Measurements from ENCODE around the gene DTX1.

GRCh38 chr12:113091506-113091905 lies 35.0 kb downstream of the DTX1 start:
- no peak for TF ChIP-seq EP300 (IDR thresholded peaks at IDR 0.05)
- TF ChIP-seq, protein P1, sequence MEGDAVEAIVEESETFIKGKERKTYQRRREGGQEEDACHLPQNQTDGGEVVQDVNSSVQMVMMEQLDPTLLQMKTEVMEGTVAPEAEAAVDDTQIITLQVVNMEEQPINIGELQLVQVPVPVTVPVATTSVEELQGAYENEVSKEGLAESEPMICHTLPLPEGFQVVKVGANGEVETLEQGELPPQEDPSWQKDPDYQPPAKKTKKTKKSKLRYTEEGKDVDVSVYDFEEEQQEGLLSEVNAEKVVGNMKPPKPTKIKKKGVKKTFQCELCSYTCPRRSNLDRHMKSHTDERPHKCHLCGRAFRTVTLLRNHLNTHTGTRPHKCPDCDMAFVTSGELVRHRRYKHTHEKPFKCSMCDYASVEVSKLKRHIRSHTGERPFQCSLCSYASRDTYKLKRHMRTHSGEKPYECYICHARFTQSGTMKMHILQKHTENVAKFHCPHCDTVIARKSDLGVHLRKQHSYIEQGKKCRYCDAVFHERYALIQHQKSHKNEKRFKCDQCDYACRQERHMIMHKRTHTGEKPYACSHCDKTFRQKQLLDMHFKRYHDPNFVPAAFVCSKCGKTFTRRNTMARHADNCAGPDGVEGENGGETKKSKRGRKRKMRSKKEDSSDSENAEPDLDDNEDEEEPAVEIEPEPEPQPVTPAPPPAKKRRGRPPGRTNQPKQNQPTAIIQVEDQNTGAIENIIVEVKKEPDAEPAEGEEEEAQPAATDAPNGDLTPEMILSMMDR (IDR thresholded peaks at IDR 0.05) = no peak
- no peak for TF ChIP-seq POLR2A (IDR thresholded peaks at IDR 0.05)

Data from suprapubic skin (tissue), 3 donors.